ENCODE measurements around the gene NANOS3. TPM values are rescaled to one million over a fixed set of nuclear protein-coding genes. Genes with fewer than 3 reads are reported as not detected.

Gene NANOS3
- total RNA-seq, 1 experiment from 2014 or later, result not detected

- DNase-seq (ENCODE audit: low spot score), result no peak
Observed at GRCh38 chr19:13864667-13865570, 12.0 kb upstream of the NANOS3 start.

GRCh38 chr19:13865571-13866462 is 11.1 kb upstream of the NANOS3 start:
- no peak for DNase-seq (ENCODE audit: low spot score)

- no peak for DNase-seq (ENCODE audit: low spot score)
Observed at GRCh38 chr19:13866463-13867046, 10.4 kb upstream of the NANOS3 start.

- no peak for DNase-seq (ENCODE audit: low spot score)
Observed at GRCh38 chr19:13868663-13869062, 8.3 kb upstream of the NANOS3 start.

GRCh38 chr19:13869281-13869680 is 7.7 kb upstream of the NANOS3 start:
- DNase-seq (ENCODE audit: low spot score), result no peak

GRCh38 chr19:13870873-13871272 is 6.1 kb upstream of the NANOS3 start:
- DNase-seq (ENCODE audit: low spot score), result no peak

GRCh38 chr19:13872339-13872694 is 4.6 kb upstream of the NANOS3 start:
- DNase-seq (ENCODE audit: low spot score), result no peak

GRCh38 chr19:13872695-13873389 is 4.1 kb upstream of the NANOS3 start:
- DNase-seq (ENCODE audit: low spot score), result no peak

- DNase-seq (ENCODE audit: low spot score), result no peak
Observed at GRCh38 chr19:13873834-13874515, 3.0 kb upstream of the NANOS3 start.

- DNase-seq (ENCODE audit: low spot score), result no peak
Observed at GRCh38 chr19:13875824-13876223, 1.1 kb upstream of the NANOS3 start.

GRCh38 chr19:13877303-13877702 is 369 bp downstream of the NANOS3 start:
- no peak for DNase-seq (ENCODE audit: low spot score)

GRCh38 chr19:13880059-13881043 is 3.4 kb downstream of the NANOS3 start:
- DNase-seq (ENCODE audit: low spot score), result peak; percentile 91

GRCh38 chr19:13881251-13881691 is 4.3 kb downstream of the NANOS3 start:
- no peak for DNase-seq (ENCODE audit: low spot score)

GRCh38 chr19:13881692-13882418 is 4.9 kb downstream of the NANOS3 start:
- DNase-seq (ENCODE audit: low spot score), result no peak

GRCh38 chr19:13882419-13882795 is 5.5 kb downstream of the NANOS3 start:
- no peak for DNase-seq (ENCODE audit: low spot score)

GRCh38 chr19:13882836-13883235 is 5.9 kb downstream of the NANOS3 start:
- no peak for DNase-seq (ENCODE audit: low spot score)

- no peak for DNase-seq (ENCODE audit: low spot score)
Observed at GRCh38 chr19:13883516-13884064, 6.7 kb downstream of the NANOS3 start.

GRCh38 chr19:13884726-13885591 is 8.0 kb downstream of the NANOS3 start:
- no peak for DNase-seq (ENCODE audit: low spot score)
